Bronchial epithelial cell (primary cell): ENCODE measurements around the gene TIMP3. TPM values are rescaled to one million over a fixed set of nuclear protein-coding genes. Genes with fewer than 3 reads are reported as not detected.

Experiments used
- DNase-seq: peaks from one replicate; pipeline ENCODE4 v3.0.0-alpha.2; 2010; ENCODE audit warnings: low read depth
- FAIRE-seq: peaks from 2 replicates; lab custom pipeline; 2011; peaks lifted over from hg19 to GRCh38; lab: Jason Lieb, UNC
- H3K27me3 ChIP-seq: 2 replicates; pipeline ENCODE4 v1.5.1; 2011; ENCODE audit warnings: low read length; ENCODE audit not compliant: control insufficient read depth, insufficient read depth
- H3K36me3 ChIP-seq: 2 replicates; pipeline ENCODE4 v1.5.1; 2011; ENCODE audit warnings: low read length; ENCODE audit not compliant: control insufficient read depth, insufficient read depth
- H3K4me3 ChIP-seq: 2 replicates; pipeline ENCODE4 v1.5.1; 2011; ENCODE audit warnings: mild to moderate bottlenecking, low read depth, low read length, control low read depth
- CTCF ChIP-seq: IDR thresholded peaks from 2 replicates; pipeline ENCODE4 v1.5.1; 2011; ENCODE audit warnings: mild to moderate bottlenecking, moderate library complexity, low read length, control low read depth, inconsistent platforms; ENCODE audit not compliant: insufficient read depth, severe bottlenecking
- total RNA-seq: library from RNA; depleted of rRNA; stranded (reverse); fragments of >200 nt; gene quantifications from 2 replicates; pipeline ENCODE4 v1.2.1, GENCODE V29; 2014

The TIMP3 gene
- total RNA-seq, 1 donor from 2014 or later = 71.1 TPM

- FAIRE-seq (no peak), DNase-seq (no peak)
- Histone ChIP-seq H3K4me3 (no peak overlapping the region), H3K36me3 (no peaks in the 10 kb centered on the region), H3K27me3 (no peaks in the 10 kb centered on the region)
- no peak for TF ChIP-seq CTCF
Observed at GRCh38 chr22:32789797-32790620, 11.5 kb upstream of the TIMP3 start.

- H3K36me3 ChIP-seq = no peaks in the 10 kb centered on the region
- FAIRE-seq (no peak), DNase-seq (no peak)
- no peaks in the 10 kb centered on the region for H3K27me3 ChIP-seq
- no peak overlapping the region for H3K4me3 ChIP-seq
- TF ChIP-seq CTCF = no peak
Observed at GRCh38 chr22:32791056-32791455, 10.4 kb upstream of the TIMP3 start.

- FAIRE-seq = no peak
- Histone ChIP-seq H3K36me3 (no peaks in the 10 kb centered on the region), H3K27me3 (no peaks in the 10 kb centered on the region), H3K4me3 (no peak overlapping the region)
- no peak for TF ChIP-seq CTCF
- DNase-seq = no peak
Observed at GRCh38 chr22:32791485-32791884, 10.0 kb upstream of the TIMP3 start.

- H3K4me3 ChIP-seq = no peak overlapping the region
- no peaks in the 10 kb centered on the region for H3K36me3 ChIP-seq
- TF ChIP-seq CTCF = no peak
- FAIRE-seq (peak; percentile 40), DNase-seq (no peak)
- peaks cover 2% of the 10 kb centered on the region for H3K27me3 ChIP-seq
Observed at GRCh38 chr22:32793589-32793988, 7.9 kb upstream of the TIMP3 start.

- FAIRE-seq (no peak), DNase-seq (no peak)
- TF ChIP-seq CTCF = peak; percentile 4
- H3K36me3 ChIP-seq = no peaks in the 10 kb centered on the region
- no peak overlapping the region for H3K4me3 ChIP-seq
- peaks cover 2% of the 10 kb centered on the region for H3K27me3 ChIP-seq
Observed at GRCh38 chr22:32794449-32795213, 6.9 kb upstream of the TIMP3 start.
